ENCODE results near the gene KRTAP10-4. TPM values are rescaled to one million over a fixed set of nuclear protein-coding genes. Genes with fewer than 3 reads are reported as not detected.

KRTAP10-4 gene
- total RNA-seq, 1 donor from 2014 or later, result not detected

DNA sequence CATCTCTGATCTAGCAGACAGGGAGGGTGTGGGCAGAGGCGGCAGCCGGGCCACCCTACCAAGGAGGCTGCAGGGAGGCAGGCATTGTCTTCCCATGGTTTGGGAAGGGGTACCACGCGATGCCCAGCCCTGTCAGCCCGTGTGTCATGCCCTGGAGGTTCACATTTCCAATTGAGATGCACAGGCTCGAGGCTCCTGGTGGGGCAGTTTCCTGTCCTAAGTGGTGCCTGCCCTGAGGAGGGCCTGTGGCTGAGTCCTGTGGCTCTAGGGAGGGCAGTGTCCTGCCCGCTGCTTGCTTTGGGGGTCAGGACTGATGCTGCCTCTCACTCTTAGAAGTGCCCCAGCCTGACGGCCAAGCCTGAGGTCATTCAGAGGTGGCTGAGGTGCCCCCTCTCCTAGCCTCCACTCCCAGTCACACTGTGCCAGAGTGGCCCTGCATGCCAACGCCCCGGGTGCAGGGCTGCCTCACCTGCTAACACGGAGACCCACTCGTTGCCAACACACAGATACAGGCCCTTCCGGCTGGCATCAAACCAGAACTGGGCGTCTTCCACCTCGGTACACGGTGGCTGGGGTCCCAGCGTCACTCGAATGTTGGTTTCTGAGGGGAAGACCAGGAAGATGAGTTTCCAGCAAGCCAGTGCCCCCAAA lies 45.4 kb upstream of the KRTAP10-4 start:
- Histone ChIP-seq H3K9me3 (no peaks in the 10 kb centered on the region), H3K27me3 (no peaks in the 10 kb centered on the region), H3K4me3 (no peak overlapping the region), H3K4me1 (no peaks in the 10 kb centered on the region), H3K27ac (no peak overlapping the region), H3K36me3 (no peaks in the 10 kb centered on the region)
- TF ChIP-seq, protein P1, sequence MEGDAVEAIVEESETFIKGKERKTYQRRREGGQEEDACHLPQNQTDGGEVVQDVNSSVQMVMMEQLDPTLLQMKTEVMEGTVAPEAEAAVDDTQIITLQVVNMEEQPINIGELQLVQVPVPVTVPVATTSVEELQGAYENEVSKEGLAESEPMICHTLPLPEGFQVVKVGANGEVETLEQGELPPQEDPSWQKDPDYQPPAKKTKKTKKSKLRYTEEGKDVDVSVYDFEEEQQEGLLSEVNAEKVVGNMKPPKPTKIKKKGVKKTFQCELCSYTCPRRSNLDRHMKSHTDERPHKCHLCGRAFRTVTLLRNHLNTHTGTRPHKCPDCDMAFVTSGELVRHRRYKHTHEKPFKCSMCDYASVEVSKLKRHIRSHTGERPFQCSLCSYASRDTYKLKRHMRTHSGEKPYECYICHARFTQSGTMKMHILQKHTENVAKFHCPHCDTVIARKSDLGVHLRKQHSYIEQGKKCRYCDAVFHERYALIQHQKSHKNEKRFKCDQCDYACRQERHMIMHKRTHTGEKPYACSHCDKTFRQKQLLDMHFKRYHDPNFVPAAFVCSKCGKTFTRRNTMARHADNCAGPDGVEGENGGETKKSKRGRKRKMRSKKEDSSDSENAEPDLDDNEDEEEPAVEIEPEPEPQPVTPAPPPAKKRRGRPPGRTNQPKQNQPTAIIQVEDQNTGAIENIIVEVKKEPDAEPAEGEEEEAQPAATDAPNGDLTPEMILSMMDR (IDR thresholded peaks at IDR 0.05), result no peak
- intact Hi-C loops (cut with DNase I), result no loop called here
- peak in 1 of 2 donors; percentile 60 for DNase-seq (ENCODE audit: low spot score in 2 of 2)

DNA sequence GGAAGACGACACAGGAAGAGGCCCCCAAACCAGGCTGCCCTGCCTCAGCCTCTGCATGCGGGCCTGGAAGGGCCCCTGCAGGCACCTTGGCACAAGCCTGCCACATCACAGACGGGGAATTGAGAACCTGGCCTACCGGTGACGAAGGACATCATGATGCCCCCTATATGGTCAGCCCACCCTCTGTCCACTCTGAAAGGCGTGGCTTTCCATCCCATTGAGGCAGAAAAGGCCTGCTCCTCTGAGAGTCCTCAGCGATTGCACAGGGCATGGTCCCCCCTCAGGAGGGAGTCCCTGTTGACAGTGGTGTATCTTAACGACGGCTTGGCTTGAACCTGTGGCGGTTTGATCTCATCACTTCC lies 44.9 kb upstream of the KRTAP10-4 start:
- Histone ChIP-seq H3K27me3 (no peaks in the 10 kb centered on the region), H3K4me1 (no peaks in the 10 kb centered on the region), H3K9me3 (no peaks in the 10 kb centered on the region), H3K27ac (no peak overlapping the region), H3K36me3 (no peaks in the 10 kb centered on the region), H3K4me3 (no peak overlapping the region)
- DNase-seq (ENCODE audit: low spot score in 2 of 2), result peak in 1 of 2 donors; percentile 56
- TF ChIP-seq, protein P1 (IDR thresholded peaks at IDR 0.05), result no peak
- intact Hi-C loops (cut with DNase I), result no loop called here

DNA sequence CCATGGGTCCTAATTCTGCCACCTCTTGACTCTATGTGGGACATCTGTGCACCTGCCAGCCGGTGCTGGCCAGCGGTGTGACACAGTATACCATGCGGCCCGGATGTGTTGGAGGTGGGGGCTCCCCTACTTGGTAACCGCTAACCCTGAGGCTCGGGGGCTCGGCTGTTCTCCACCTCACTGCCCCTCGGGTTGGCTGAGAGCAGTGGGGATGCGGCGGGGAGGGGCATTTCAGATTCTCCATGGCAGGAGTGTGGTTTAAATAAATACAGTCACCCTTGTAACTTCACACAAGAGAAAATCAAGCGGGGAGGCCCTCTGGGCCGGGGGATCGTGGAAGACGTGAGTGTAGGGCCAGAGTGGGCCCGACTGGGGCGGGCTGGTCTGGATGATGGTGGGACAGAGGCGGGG lies 44.5 kb upstream of the KRTAP10-4 start:
- intact Hi-C loops (cut with DNase I), result no loop called here
- Histone ChIP-seq H3K9me3 (no peaks in the 10 kb centered on the region), H3K27ac (no peak overlapping the region), H3K27me3 (no peaks in the 10 kb centered on the region), H3K4me1 (no peaks in the 10 kb centered on the region), H3K36me3 (no peaks in the 10 kb centered on the region), H3K4me3 (no peak overlapping the region)
- peak in 1 of 2 donors; percentile 52 for DNase-seq (ENCODE audit: low spot score in 2 of 2)
- TF ChIP-seq, protein P1 (IDR thresholded peaks at IDR 0.05), result no peak

DNA sequence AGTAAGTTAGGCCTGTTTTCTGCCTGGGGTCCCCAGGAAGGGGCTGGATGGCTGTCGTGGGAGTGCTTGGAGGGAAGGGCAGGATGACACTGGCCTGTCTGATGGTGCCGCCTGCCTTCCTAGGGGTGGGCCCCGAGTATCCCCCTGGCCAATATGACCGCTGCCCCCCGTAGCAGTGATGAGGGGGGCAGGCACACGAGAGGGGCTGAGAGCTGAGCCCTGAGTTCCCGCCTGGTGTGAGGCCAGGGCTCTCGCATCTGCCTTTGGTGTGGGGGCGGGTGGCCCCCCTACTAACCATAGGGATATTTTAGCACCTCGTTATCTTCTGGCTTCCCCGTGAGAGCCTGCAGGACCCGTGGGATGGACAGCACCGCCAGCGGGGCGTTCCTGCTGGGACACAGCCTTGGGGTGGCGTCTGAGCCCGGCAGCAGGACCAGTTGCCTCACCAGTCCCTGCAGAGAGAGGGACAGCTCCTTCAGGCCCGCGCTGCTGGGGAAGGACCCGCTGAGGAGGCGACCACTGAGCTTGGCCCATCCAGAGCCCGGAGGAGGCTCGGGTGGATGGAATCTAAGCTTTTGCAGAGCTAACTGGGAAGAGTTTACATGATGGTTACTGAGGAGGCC lies 43.9 kb upstream of the KRTAP10-4 start:
- intact Hi-C loops (cut with DNase I), result no loop called here
- Histone ChIP-seq H3K36me3 (no peaks in the 10 kb centered on the region), H3K9me3 (no peaks in the 10 kb centered on the region), H3K27me3 (no peaks in the 10 kb centered on the region), H3K4me1 (no peaks in the 10 kb centered on the region), H3K4me3 (no peak overlapping the region), H3K27ac (no peak overlapping the region)
- TF ChIP-seq, protein P1 (IDR thresholded peaks at IDR 0.05), result no peak
- peak in 1 of 2 donors; percentile 51 for DNase-seq (ENCODE audit: low spot score in 2 of 2)

DNA sequence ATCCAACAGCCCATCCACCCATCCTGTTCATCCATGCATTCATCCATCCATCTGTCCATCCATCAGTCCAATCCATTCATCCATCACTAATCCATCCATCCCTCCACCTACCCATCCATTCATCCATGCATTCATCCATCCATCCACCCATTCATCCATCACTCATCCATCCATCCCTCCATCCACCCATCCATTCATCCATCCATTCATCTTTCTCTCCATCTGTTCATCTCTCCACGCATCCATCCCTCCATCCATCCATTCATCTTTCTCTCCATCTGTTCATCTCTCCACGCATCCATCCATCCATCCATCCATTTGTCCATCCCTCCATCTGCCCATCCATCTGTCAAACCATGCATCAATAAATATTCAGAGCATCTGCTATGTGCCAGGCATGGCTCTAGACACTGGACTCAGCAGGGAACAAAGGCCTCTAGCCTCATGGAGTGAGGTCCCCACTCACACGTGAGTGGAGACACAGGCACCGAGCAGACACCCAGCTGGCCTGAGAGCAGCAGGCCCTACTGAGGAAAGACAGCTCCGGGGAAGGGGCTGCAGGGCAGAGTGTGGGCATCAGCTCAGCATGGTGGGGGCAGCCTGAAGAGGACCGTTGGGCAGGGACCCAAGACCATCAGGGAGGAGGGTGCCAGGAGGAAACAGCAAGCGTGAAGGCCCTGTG lies 43.2 kb upstream of the KRTAP10-4 start:
- DNase-seq (ENCODE audit: low spot score in 2 of 2), result peak in 1 of 2 donors; percentile 22
- Histone ChIP-seq H3K4me3 (no peak overlapping the region), H3K9me3 (no peaks in the 10 kb centered on the region), H3K27ac (no peak overlapping the region), H3K27me3 (no peaks in the 10 kb centered on the region), H3K36me3 (no peaks in the 10 kb centered on the region), H3K4me1 (no peaks in the 10 kb centered on the region)
- TF ChIP-seq, protein P1 (IDR thresholded peaks at IDR 0.05), result no peak
- intact Hi-C loops (cut with DNase I), result no loop called here

Measured in ascending aorta (tissue), 2 donors.